Measurements from ENCODE around the gene SKAP1.

DNA sequence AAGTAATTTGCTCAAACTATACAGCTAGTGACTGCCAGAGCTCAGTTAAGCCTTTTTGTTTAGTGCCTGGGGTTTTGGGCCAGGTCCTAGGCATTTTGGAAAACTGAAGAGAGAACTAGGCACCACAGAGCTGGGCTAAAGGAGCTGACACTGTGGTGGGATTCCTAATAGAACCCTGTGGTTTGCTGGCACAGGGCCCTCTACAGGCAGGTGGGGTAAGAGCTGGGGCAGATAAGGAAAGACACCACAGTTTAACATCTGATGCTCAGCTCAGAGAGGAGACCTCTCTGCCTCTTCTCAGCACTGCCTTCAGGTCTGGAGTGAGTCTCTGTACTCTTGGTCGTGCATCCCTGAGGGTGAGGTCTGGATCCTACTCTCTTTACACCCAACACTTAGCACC is 201.3 kb downstream of the SKAP1 start:
- TF ChIP-seq, protein P1, sequence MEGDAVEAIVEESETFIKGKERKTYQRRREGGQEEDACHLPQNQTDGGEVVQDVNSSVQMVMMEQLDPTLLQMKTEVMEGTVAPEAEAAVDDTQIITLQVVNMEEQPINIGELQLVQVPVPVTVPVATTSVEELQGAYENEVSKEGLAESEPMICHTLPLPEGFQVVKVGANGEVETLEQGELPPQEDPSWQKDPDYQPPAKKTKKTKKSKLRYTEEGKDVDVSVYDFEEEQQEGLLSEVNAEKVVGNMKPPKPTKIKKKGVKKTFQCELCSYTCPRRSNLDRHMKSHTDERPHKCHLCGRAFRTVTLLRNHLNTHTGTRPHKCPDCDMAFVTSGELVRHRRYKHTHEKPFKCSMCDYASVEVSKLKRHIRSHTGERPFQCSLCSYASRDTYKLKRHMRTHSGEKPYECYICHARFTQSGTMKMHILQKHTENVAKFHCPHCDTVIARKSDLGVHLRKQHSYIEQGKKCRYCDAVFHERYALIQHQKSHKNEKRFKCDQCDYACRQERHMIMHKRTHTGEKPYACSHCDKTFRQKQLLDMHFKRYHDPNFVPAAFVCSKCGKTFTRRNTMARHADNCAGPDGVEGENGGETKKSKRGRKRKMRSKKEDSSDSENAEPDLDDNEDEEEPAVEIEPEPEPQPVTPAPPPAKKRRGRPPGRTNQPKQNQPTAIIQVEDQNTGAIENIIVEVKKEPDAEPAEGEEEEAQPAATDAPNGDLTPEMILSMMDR (IDR thresholded peaks at IDR 0.05) = no peak
- no peak for TF ChIP-seq EP300 (IDR thresholded peaks at IDR 0.05; ENCODE audit: low read depth)
- no peak for TF ChIP-seq POLR2A (IDR thresholded peaks at IDR 0.05)
- no peak for TF ChIP-seq POLR2AphosphoS5 (IDR thresholded peaks at IDR 0.05)
